Measurements from ENCODE around the gene RCCD1.

RCCD1 gene

DNA sequence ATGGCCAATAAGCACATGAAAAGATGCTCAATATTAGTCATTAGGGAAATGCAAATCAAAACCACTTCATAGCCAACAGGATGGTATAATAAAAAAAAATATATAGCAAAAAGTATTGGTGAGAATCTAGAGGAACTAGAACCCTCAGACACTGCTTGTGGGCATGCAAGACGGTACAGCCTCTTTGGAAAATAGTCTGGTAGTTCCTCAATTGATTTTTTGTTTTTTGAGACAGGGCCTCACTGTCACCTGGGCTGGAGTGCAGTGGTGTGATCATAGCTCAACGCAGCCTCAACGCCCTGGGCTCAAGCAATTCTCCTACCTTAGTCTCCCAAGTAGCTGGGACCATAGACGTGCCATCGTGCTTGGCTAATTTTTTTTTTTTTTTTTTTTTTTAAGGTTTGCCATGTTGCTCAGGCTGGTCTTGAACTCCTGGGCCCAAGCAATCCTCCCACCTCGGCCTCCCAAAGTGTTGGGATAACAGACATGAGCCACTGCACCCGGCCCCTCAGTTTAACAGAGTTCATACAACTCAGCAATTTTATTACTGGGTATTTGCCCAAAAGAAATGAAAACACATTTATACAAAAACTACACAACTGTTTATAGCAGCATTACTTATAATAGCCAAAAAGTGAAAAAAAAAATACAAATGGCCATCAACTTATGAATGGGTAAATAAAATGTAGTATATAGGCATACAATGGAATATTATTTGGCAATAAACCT lies 34.5 kb downstream of the RCCD1 start:
- no peak overlapping the region for H3K4me3 Mint-ChIP-seq
- no peaks in the 10 kb centered on the region for H3K9me3 Mint-ChIP-seq
- no peaks in the 10 kb centered on the region for H3K27me3 Mint-ChIP-seq
- peaks cover 21% of the 10 kb centered on the region for H3K36me3 Mint-ChIP-seq (ENCODE audit: low read depth)
- peaks cover 30% of the 10 kb centered on the region for H3K4me1 Mint-ChIP-seq (ENCODE audit: low read depth)
- no peak overlapping the region for H3K27ac Mint-ChIP-seq

DNA sequence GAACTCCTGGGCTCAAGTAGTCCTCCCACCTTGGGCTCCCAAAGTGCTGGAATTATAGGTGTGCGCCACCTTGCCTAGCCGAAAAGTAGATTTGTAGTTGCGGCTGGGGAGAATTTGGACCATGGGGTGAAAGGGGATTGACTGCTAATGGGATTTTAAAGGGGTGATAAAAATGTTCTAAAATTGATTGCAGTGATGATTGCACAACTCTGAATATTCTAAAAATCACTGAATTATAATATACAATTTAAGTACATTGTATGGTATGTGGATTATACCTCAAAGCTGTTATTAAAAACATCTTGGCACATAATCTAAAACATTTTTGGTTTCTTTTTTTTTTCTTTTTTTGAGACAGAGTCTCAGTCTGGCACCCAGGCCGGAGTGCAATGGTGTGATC lies 35.8 kb downstream of the RCCD1 start:
- no peak overlapping the region for H3K27ac Mint-ChIP-seq
- no peaks in the 10 kb centered on the region for H3K27me3 Mint-ChIP-seq
- peaks cover 36% of the 10 kb centered on the region for H3K4me1 Mint-ChIP-seq (ENCODE audit: low read depth)
- no peaks in the 10 kb centered on the region for H3K9me3 Mint-ChIP-seq
- H3K4me3 Mint-ChIP-seq: no peak overlapping the region
- H3K36me3 Mint-ChIP-seq (ENCODE audit: low read depth): peaks cover 17% of the 10 kb centered on the region

DNA sequence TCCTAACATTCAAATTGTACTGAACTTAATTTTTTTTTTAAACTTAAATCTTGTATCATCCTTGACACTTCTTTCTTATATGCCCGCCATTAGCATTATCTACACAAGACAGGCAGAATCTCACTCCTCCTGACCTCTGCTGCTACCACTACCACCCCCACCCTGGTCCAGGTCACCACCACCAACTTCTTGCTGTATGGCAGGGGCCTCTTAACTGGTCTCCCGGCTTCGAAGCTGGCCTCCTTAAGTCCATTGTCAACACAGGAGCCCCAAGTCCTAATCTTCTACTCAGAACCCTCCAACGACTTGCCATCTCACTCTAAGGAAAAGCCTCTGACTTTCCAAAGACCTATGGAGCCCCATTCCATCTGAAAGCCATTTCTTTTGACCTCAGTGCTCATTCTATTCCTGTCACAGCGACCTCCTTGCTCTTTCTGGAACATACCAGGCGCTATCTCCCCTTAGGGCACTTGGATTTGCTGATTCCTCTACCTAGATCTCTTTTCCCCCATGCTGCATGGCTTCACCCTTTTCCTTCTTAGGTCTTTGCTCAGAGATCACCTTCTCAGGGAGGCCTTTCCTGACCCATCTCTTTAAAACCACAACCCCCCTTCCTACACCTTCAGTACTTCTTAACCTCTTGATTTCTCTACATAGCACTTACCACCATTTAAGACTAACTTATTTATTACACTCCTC lies 37.1 kb downstream of the RCCD1 start:
- H3K4me1 Mint-ChIP-seq (ENCODE audit: low read depth): peaks cover 44% of the 10 kb centered on the region
- peaks cover 17% of the 10 kb centered on the region for H3K36me3 Mint-ChIP-seq (ENCODE audit: low read depth)
- peak overlapping the region; percentile 27 for H3K4me3 Mint-ChIP-seq
- H3K27me3 Mint-ChIP-seq: no peaks in the 10 kb centered on the region
- no peaks in the 10 kb centered on the region for H3K9me3 Mint-ChIP-seq
- H3K27ac Mint-ChIP-seq: peak overlapping the region; percentile 21

DNA sequence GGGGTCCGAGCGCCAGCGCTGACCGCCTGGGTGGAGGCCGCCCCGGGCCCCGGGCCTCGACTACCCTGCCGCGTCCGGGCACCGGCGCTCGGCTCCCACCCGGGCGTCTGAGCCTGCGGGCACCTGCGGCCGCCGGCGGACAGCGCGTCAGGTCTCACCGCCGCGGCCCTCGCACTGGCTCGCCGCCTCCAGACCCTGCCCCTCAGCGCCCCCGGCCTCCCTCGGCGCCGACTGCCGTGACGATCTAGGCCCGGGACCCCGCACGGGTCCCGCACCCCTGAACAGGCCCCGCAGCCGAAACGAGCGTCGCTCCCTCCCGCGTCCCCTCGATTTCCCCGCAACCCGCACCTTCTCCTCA lies 39.4 kb downstream of the RCCD1 start:
- Mint-ChIP-seq H3K27ac (peak overlapping the region; percentile 99), H3K4me1 (ENCODE audit: low read depth) (peaks cover 36% of the 10 kb centered on the region), H3K9me3 (no peaks in the 10 kb centered on the region), H3K4me3 (peak overlapping the region; percentile 100), H3K27me3 (no peaks in the 10 kb centered on the region), H3K36me3 (ENCODE audit: low read depth) (peaks cover 25% of the 10 kb centered on the region)

DNA sequence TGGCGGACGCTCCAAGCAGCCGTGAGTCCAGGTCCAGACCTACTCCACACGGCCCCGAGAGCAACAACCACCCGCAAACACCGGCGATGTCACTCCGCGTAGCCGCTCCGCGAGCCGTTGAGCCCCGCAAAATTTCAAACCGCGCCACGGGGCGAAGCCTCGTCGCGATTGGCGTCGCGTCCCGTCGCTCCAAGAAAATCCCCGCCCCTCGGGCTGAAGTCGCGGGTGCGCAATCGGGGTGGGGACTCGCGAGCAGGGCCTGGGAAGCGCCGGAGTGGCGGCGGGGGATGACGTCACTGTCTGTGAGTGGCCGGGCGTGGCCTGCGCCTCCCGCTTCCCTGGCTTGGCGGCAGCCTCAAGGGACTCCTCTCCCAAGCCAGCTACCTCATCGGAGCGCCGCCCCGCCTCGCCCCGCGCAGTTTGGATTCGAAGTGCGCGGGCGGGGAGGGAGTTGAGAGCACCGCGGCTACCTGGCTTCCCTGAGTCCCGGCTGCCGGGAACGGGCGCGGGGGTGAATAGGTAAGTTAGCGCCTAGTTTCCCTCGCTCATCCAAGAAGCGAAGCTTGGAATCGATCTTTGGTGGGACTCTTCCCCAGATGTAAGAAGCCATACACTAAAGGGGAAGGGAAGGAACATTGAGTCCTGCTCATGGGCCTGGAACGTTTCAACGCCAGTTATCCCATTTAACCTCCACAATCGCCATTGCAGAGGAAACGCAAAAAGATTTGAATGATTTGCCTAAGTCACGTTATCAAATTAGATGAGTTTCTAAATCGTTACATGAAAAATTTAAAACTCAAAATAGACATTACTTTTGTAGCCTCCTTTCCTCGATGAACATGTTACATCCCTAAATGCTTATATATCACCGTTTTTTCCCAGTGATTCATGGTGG lies 40.0 kb downstream of the RCCD1 start, which contains the start of gene PRC1:
TSS of gene PRC1 (minus strand) at position 119 of the 895 bp plus-strand sequence. CDS start at position 1, 118 bp downstream.
- Mint-ChIP-seq H3K36me3 (ENCODE audit: low read depth) (peaks cover 28% of the 10 kb centered on the region), H3K27ac (peak within 1 kb of the TSS; percentile 99), H3K27me3 (no peaks in the 10 kb centered on the region), H3K4me3 (peak within 1 kb of the TSS; percentile 100), H3K4me1 (ENCODE audit: low read depth) (peaks cover 35% of the 10 kb centered on the region), H3K9me3 (no peaks in the 10 kb centered on the region)

DNA sequence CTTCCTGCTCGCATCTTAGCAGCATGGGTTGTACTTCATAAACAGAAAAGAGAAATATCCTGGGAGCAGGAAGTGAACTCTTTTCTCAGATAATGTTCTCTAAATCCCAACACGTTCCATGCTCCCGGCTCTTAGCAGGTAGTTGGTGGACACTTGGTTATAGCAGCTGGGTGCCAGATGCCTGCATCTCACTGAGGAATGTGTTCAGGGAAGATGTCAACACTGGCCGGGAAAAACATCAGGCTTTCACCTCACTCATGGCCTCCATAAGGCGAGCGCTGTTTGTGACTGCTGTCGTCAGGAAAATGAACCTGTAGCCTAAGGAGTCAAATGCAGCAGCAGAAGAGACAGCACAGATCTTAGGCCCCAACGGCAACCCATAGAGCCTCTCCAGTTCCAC lies 44.1 kb downstream of the RCCD1 start:
- Mint-ChIP-seq H3K36me3 (ENCODE audit: low read depth) (peaks cover 36% of the 10 kb centered on the region), H3K27ac (no peak overlapping the region)

DNA sequence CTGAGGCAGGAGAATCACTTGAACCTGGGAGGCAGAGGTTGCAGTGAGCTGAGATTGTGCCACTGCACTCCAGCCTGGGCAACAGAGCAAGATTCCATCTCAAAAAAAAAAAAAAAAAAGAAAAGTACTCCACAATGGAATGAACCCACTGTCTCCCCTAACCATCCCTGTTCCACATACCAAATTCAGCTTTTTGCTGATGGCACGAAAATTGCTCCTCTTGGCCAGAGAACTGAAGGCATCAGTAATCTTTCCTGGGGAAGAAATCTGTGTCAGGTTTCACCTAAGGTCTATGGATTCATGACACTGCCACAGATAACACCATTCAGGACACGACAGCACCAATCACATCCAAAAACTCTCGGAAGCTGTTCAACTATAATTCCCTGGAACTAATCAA lies 46.5 kb downstream of the RCCD1 start:
- H3K27ac Mint-ChIP-seq: no peak overlapping the region
- H3K27me3 Mint-ChIP-seq: no peaks in the 10 kb centered on the region
- no peaks in the 10 kb centered on the region for H3K9me3 Mint-ChIP-seq
- no peak overlapping the region for H3K4me3 Mint-ChIP-seq
- H3K4me1 Mint-ChIP-seq (ENCODE audit: low read depth): peaks cover under 1% of the 10 kb centered on the region
- peaks cover 47% of the 10 kb centered on the region for H3K36me3 Mint-ChIP-seq (ENCODE audit: low read depth)

More for the DNA sequence above, 44.1 kb downstream of the RCCD1 start:
- Mint-ChIP-seq H3K27me3 (no peaks in the 10 kb centered on the region), H3K4me1 (ENCODE audit: low read depth) (peaks cover 15% of the 10 kb centered on the region), H3K9me3 (no peaks in the 10 kb centered on the region), H3K4me3 (no peak overlapping the region)

DNA sequence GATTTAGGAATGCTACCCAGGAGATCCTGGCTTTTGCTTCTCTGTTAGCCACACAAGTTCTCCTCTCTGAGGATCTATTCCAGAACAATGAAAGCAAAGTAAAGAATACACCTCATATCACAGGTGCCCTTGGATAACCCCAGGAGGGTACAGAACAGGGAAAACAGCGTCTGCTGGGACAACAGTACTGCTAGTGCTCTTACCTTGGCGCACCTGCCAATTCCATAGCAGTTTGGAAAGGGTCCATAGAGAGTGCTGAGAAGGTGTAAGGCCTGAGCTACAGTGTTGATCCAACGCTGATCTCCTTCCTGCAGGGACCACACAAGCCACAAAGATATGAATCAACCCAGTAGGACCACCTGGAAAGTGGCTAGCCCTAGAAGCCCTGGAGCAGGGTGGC lies 52.6 kb downstream of the RCCD1 start:
- H3K4me3 Mint-ChIP-seq: no peak overlapping the region
- H3K27me3 Mint-ChIP-seq: no peaks in the 10 kb centered on the region
- H3K4me1 Mint-ChIP-seq (ENCODE audit: low read depth): no peaks in the 10 kb centered on the region
- H3K9me3 Mint-ChIP-seq: no peaks in the 10 kb centered on the region
- H3K27ac Mint-ChIP-seq: no peak overlapping the region
- H3K36me3 Mint-ChIP-seq (ENCODE audit: low read depth): peaks cover 55% of the 10 kb centered on the region

All from stimulated activated naive CD8-positive, alpha-beta T cell treated with anti-CD3 and anti-CD28 coated beads, Interleukin-15, Interleukin-2, amounts not matched to agents 100 ng/mL and 50 ng/mL, for 24 hours (primary cell).